Frontal cortex (tissue), 4 donors: ENCODE results near the gene DGCR8. TPM values are rescaled to one million over a fixed set of nuclear protein-coding genes. Genes with fewer than 3 reads are reported as not detected.

ENCODE experiments used
- DNase-seq, 2 donors: peaks; one replicate each; pipeline ENCODE4 v3.0.0; 2012; ENCODE audit warnings: low spot score in 2 of 2
- FAIRE-seq: peaks from 2 replicates; lab custom pipeline; 2012; peaks lifted over from hg19 to GRCh38; lab: Jason Lieb, UNC
- total RNA-seq: library from RNA; depleted of rRNA; stranded (reverse); fragments of >200 nt; gene quantifications from one replicate; pipeline ENCODE4 v1.2.3, GENCODE V29; 2014
- donor health status: control.
- donor health status: control.
- donor health status: control.

The DGCR8 gene
- total RNA-seq, 1 donor from 2014 or later, result 42.8 TPM

- FAIRE-seq (no peak), DNase-seq (no peak)
Measured at GRCh38 chr22:20145206-20145831, 65.3 kb downstream of the DGCR8 start.

GRCh38 chr22:20145832-20146223 is 65.8 kb downstream of the DGCR8 start:
- DNase-seq (no peak), FAIRE-seq (no peak)

GRCh38 chr22:20146777-20147176 is 66.7 kb downstream of the DGCR8 start:
- no peak for FAIRE-seq
- DNase-seq, result no peak

GRCh38 chr22:20147237-20147988 is 67.4 kb downstream of the DGCR8 start:
- DNase-seq (no peak), FAIRE-seq (no peak)

- FAIRE-seq (no peak), DNase-seq (no peak)
Measured at GRCh38 chr22:20148414-20148813, 68.4 kb downstream of the DGCR8 start.

GRCh38 chr22:20149257-20150250 is 69.5 kb downstream of the DGCR8 start:
- FAIRE-seq (no peak), DNase-seq (no peak)

- FAIRE-seq (no peak), DNase-seq (no peak)
Measured at GRCh38 chr22:20150381-20151275, 70.6 kb downstream of the DGCR8 start, which contains the start of gene CCDC188. Gene CCDC188, minus strand, starts transcription at chr22:20151055. Its CDS starts 69 bp downstream, at chr22:20150986.

GRCh38 chr22:20151276-20151588 is 71.2 kb downstream of the DGCR8 start:
- no peak for FAIRE-seq
- DNase-seq, result no peak

- DNase-seq (no peak), FAIRE-seq (no peak)
Measured at GRCh38 chr22:20152464-20152890, 72.4 kb downstream of the DGCR8 start.

- DNase-seq (no peak), FAIRE-seq (no peak)
Measured at GRCh38 chr22:20153945-20154344, 73.9 kb downstream of the DGCR8 start.

GRCh38 chr22:20154602-20155187 is 74.7 kb downstream of the DGCR8 start:
- FAIRE-seq, result no peak
- DNase-seq, result no peak

GRCh38 chr22:20155330-20156041 is 75.4 kb downstream of the DGCR8 start:
- DNase-seq (peak; percentile 81 to 89), FAIRE-seq (no peak)

GRCh38 chr22:20156042-20156389 is 76.0 kb downstream of the DGCR8 start:
- FAIRE-seq, result no peak

GRCh38 chr22:20156611-20157429 is 76.8 kb downstream of the DGCR8 start:
- peak; percentile 87 to 91 for DNase-seq
- no peak for FAIRE-seq

More at GRCh38 chr22:20156042-20156389, 76.0 kb downstream of the DGCR8 start:
- DNase-seq, result no peak

- FAIRE-seq, result no peak
- no peak for DNase-seq
Measured at GRCh38 chr22:20157430-20158183, 77.6 kb downstream of the DGCR8 start.

- FAIRE-seq (no peak), DNase-seq (no peak)
Measured at GRCh38 chr22:20158391-20159036, 78.5 kb downstream of the DGCR8 start.
